HG03159 (cell line): ENCODE results near the gene PPP2R3A.

Source experiments
- ATAC-seq: cut with Tn5 transposase; IDR thresholded peaks from one replicate; pipeline ENCODE4 v1.9.1; 2021; ENCODE audit warnings: mild to moderate bottlenecking, moderate library complexity; ENCODE audit not compliant: unreplicated experiment

The PPP2R3A gene

GRCh38 chr3:135966962-135967274, 1.4 kb downstream of the PPP2R3A start:
- no peak for ATAC-seq

- no peak for ATAC-seq
Observed at GRCh38 chr3:135967867-135968266, 2.3 kb downstream of the PPP2R3A start.

- no peak for ATAC-seq
Observed at GRCh38 chr3:135970506-135971116, 5.1 kb downstream of the PPP2R3A start.

- no peak for ATAC-seq
Observed at GRCh38 chr3:135973841-135974240, 8.3 kb downstream of the PPP2R3A start.

- ATAC-seq, result no peak
Observed at GRCh38 chr3:135975053-135975452, 9.5 kb downstream of the PPP2R3A start.

GRCh38 chr3:135975536-135975935, 10.0 kb downstream of the PPP2R3A start:
- ATAC-seq, result no peak

GRCh38 chr3:135980343-135980742, 14.8 kb downstream of the PPP2R3A start:
- ATAC-seq, result no peak

GRCh38 chr3:135981701-135982403, 16.3 kb downstream of the PPP2R3A start:
- no peak for ATAC-seq

- ATAC-seq, result no peak
Observed at GRCh38 chr3:135982404-135982761, 16.9 kb downstream of the PPP2R3A start.

GRCh38 chr3:135982922-135983581, 17.5 kb downstream of the PPP2R3A start:
- no peak for ATAC-seq

GRCh38 chr3:135987661-135988060, 22.1 kb downstream of the PPP2R3A start:
- ATAC-seq, result no peak

GRCh38 chr3:135989242-135989641, 23.7 kb downstream of the PPP2R3A start:
- ATAC-seq, result no peak

- no peak for ATAC-seq
Observed at GRCh38 chr3:135990903-135991302, 25.4 kb downstream of the PPP2R3A start.

GRCh38 chr3:135991621-135992020, 26.1 kb downstream of the PPP2R3A start:
- no peak for ATAC-seq

GRCh38 chr3:135992072-135992471, 26.5 kb downstream of the PPP2R3A start:
- ATAC-seq, result no peak

- no peak for ATAC-seq
Observed at GRCh38 chr3:135994708-135995337, 29.3 kb downstream of the PPP2R3A start.

GRCh38 chr3:135995766-135996165, 30.2 kb downstream of the PPP2R3A start:
- ATAC-seq, result no peak

- no peak for ATAC-seq
Observed at GRCh38 chr3:135997554-135998320, 32.2 kb downstream of the PPP2R3A start.

GRCh38 chr3:136008221-136008620, 42.7 kb downstream of the PPP2R3A start:
- ATAC-seq, result no peak

- no peak for ATAC-seq
Observed at GRCh38 chr3:136008732-136009470, 43.4 kb downstream of the PPP2R3A start.

- no peak for ATAC-seq
Observed at GRCh38 chr3:136018876-136019275, 53.3 kb downstream of the PPP2R3A start.
